Neural cell (in vitro differentiated cells): ENCODE measurements around the gene CAPN15. TPM values are rescaled to one million over a fixed set of nuclear protein-coding genes. Genes with fewer than 3 reads are reported as not detected.

Source experiments
- H2AFZ ChIP-seq: fragments of 200-600, 300-800 bp; sonication (generic), shearing (Covaris generic); 2 replicates; pipeline ENCODE4 v1.6.0; 2014; ENCODE audit warnings: low read depth, mild to moderate bottlenecking, antibody characterized with exemption, low read length, moderate library complexity
- H3F3A ChIP-seq: fragments of 200-600 bp; shearing (Covaris generic); 2 replicates; pipeline ENCODE4 v1.6.1; 2016; ENCODE audit warnings: mild to moderate bottlenecking, moderate library complexity, mixed read lengths, antibody characterized with exemption, low read length; ENCODE audit not compliant: insufficient read depth, poor library complexity, severe bottlenecking
- H3K27ac ChIP-seq: fragments of 200-600, 300-800 bp; sonication (generic), shearing (Covaris generic); 2 replicates; pipeline ENCODE4 v1.5.1; 2014; ENCODE audit warnings: mild to moderate bottlenecking, low read length, moderate library complexity
- H3K27me3 ChIP-seq: fragments of 300-800, 200-600 bp; sonication (generic), shearing (Covaris generic); 2 replicates; pipeline ENCODE4 v1.6.0; 2014; ENCODE audit warnings: mild to moderate bottlenecking, low read depth, low read length, moderate library complexity; ENCODE audit not compliant: insufficient read depth
- H3K36me3 ChIP-seq: fragments of 300-800, 200-600 bp; sonication (generic), shearing (Covaris generic); 2 replicates; pipeline ENCODE4 v1.5.1; 2014; ENCODE audit warnings: mild to moderate bottlenecking, antibody characterized with exemption, low read length, moderate library complexity; ENCODE audit not compliant: insufficient read depth
- H3K4me2 ChIP-seq: fragments of 300-800, 200-600 bp; sonication (generic), shearing (Covaris generic); 2 replicates; pipeline ENCODE4 v1.6.0; 2014; ENCODE audit warnings: mild to moderate bottlenecking, low read length
- H3K4me3 ChIP-seq: fragments of 300-800, 200-600 bp; sonication (generic), shearing (Covaris generic); 2 replicates; pipeline ENCODE4 v1.5.1; 2014; ENCODE audit warnings: mild to moderate bottlenecking, low read length, moderate library complexity
- H3K79me2 ChIP-seq: fragments of 200-600 bp; shearing (Covaris generic); replicated peaks from 2 replicates; pipeline ENCODE4 v1.6.0; 2014; ENCODE audit warnings: mild to moderate bottlenecking, low read length, moderate library complexity; ENCODE audit not compliant: insufficient read depth
- H3K9ac ChIP-seq: fragments of 300-800, 200-600 bp; sonication (generic), shearing (Covaris generic); 2 replicates; pipeline ENCODE4 v1.6.1; 2016; ENCODE audit warnings: mild to moderate bottlenecking, low read length, mixed read lengths
- H3K9me2 ChIP-seq: fragments of 200-600 bp; shearing (Covaris generic); 2 replicates; pipeline ENCODE4 v1.6.1; 2016; ENCODE audit warnings: mild to moderate bottlenecking, low read length, mixed read lengths; ENCODE audit not compliant: insufficient read depth
- H3K9me3 ChIP-seq: fragments of 200-600, 300-800 bp; sonication (generic), shearing (Covaris generic); 2 replicates; pipeline ENCODE4 v1.6.1; 2016; ENCODE audit warnings: mild to moderate bottlenecking, mixed run types, low read length, moderate library complexity, mixed read lengths
- H4K20me1 ChIP-seq: fragments of 200-600 bp; shearing (Covaris generic); 2 replicates; pipeline ENCODE4 v1.6.1; 2016; ENCODE audit warnings: mild to moderate bottlenecking, mixed run types; ENCODE audit not compliant: insufficient read depth
- EP300 ChIP-seq: fragments of 450-650 bp; conservative IDR thresholded peaks from 2 replicates; pipeline ENCODE4 v1.6.1; 2014; ENCODE audit warnings: antibody characterized with exemption, mild to moderate bottlenecking, moderate library complexity; ENCODE audit not compliant: poor library complexity, severe bottlenecking
- EZH2 ChIP-seq: fragments of 200-600, 300-800 bp; shearing (Covaris generic), sonication (generic); IDR thresholded peaks from 2 replicates; pipeline ENCODE4 v1.6.1; 2014; ENCODE audit warnings: antibody characterized with exemption, low read length, borderline replicate concordance, mild to moderate bottlenecking; ENCODE audit not compliant: insufficient read depth, poor library complexity, severe bottlenecking
- MXI1 ChIP-seq: fragments of 450-650 bp; conservative IDR thresholded peaks from 2 replicates; pipeline ENCODE4 v1.6.1; 2014; ENCODE audit warnings: antibody characterized with exemption, mild to moderate bottlenecking; ENCODE audit not compliant: poor library complexity, severe bottlenecking
- POLR2AphosphoS5 ChIP-seq: IDR thresholded peaks from 2 replicates; pipeline ENCODE4 v1.6.1; 2012
- RAD21 ChIP-seq: fragments of 450-650 bp; conservative IDR thresholded peaks from 2 replicates; pipeline ENCODE4 v1.6.1; 2014; ENCODE audit warnings: antibody characterized with exemption, mild to moderate bottlenecking, moderate library complexity
- REST ChIP-seq: IDR thresholded peaks from 2 replicates; pipeline ENCODE4 v1.6.1; 2012; ENCODE audit warnings: borderline replicate concordance
- SMC3 ChIP-seq: fragments of 450-650 bp; conservative IDR thresholded peaks from 2 replicates; pipeline ENCODE4 v1.6.1; 2014; ENCODE audit warnings: antibody characterized with exemption, mild to moderate bottlenecking, moderate library complexity; ENCODE audit not compliant: poor library complexity
- TAF1 ChIP-seq: IDR thresholded peaks from 2 replicates; pipeline ENCODE4 v1.6.1; 2012; ENCODE audit warnings: low read depth
- polyA plus RNA-seq: library from polyadenylated mRNA; depleted of rRNA; stranded (reverse); fragments of >200 nt; gene quantifications from 2 replicates; pipeline ENCODE4 v1.2.3, GENCODE V29; 2014
- TF ChIP-seq, protein P1 (sequence below): fragments of 450-650 bp; IDR thresholded peaks from 2 replicates; pipeline ENCODE4 v1.5.1; 2014; ENCODE audit warnings: antibody characterized with exemption, mild to moderate bottlenecking, moderate library complexity; ENCODE audit not compliant: poor library complexity, severe bottlenecking

The CAPN15 gene
- polyA plus RNA-seq, 1 donor from 2014 or later = 11.5 TPM

GRCh38 chr16:544517-544916, 17.0 kb downstream of the CAPN15 start:
- Histone ChIP-seq H3K36me3 (no peaks in the 10 kb centered on the region), H3K27ac (no peak overlapping the region), H2AFZ (no peak overlapping the region), H4K20me1 (no peaks in the 10 kb centered on the region), H3K4me2 (no peak overlapping the region), H3K9ac (no peak overlapping the region), H3K4me3 (no peak overlapping the region), H3K9me2 (no peaks in the 10 kb centered on the region), H3K27me3 (no peaks in the 10 kb centered on the region), H3F3A (no peaks in the 10 kb centered on the region), H3K9me3 (no peaks in the 10 kb centered on the region), H3K79me2 (no peaks in the 10 kb centered on the region)
- TF ChIP-seq EP300 (no peak), RAD21 (no peak), SMC3 (no peak), TAF1 (no peak), POLR2AphosphoS5 (no peak), EZH2 (no peak), REST (no peak), MXI1 (no peak)
- TF ChIP-seq, protein P1, sequence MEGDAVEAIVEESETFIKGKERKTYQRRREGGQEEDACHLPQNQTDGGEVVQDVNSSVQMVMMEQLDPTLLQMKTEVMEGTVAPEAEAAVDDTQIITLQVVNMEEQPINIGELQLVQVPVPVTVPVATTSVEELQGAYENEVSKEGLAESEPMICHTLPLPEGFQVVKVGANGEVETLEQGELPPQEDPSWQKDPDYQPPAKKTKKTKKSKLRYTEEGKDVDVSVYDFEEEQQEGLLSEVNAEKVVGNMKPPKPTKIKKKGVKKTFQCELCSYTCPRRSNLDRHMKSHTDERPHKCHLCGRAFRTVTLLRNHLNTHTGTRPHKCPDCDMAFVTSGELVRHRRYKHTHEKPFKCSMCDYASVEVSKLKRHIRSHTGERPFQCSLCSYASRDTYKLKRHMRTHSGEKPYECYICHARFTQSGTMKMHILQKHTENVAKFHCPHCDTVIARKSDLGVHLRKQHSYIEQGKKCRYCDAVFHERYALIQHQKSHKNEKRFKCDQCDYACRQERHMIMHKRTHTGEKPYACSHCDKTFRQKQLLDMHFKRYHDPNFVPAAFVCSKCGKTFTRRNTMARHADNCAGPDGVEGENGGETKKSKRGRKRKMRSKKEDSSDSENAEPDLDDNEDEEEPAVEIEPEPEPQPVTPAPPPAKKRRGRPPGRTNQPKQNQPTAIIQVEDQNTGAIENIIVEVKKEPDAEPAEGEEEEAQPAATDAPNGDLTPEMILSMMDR = no peak

DNA sequence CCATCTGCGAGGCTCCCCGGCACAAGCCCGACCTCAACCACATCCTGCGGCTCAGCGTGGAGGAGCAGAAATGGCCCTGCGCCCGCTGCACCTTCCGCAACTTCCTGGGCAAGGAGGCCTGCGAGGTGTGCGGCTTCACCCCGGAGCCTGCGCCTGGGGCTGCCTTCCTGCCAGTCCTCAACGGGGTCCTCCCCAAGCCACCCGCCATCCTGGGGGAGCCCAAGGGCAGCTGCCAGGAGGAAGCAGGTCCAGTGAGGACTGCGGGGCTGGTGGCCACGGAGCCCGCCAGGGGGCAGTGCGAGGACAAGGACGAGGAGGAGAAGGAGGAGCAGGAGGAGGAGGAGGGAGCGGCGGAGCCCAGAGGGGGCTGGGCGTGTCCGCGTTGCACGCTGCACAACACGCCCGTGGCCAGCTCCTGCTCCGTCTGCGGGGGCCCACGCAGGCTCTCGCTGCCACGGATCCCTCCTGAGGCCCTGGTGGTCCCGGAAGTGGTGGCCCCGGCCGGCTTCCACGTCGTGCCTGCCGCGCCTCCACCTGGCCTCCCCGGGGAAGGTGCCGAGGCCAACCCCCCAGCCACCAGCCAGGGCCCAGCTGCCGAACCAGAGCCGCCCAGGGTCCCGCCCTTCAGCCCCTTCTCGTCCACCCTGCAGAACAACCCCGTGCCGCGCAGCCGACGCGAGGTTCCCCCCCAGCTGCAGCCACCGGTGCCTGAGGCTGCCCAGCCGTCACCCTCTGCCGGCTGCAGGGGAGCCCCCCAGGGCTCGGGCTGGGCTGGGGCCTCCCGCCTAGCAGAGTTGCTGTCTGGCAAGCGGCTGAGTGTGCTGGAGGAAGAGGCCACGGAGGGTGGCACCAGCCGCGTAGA, 19.6 kb downstream of the CAPN15 start:
- Histone ChIP-seq H3K9ac (no peak overlapping the region), H3F3A (no peaks in the 10 kb centered on the region), H3K4me3 (no peak overlapping the region), H4K20me1 (no peaks in the 10 kb centered on the region), H3K36me3 (no peaks in the 10 kb centered on the region), H3K9me3 (no peaks in the 10 kb centered on the region), H2AFZ (no peak overlapping the region), H3K79me2 (no peaks in the 10 kb centered on the region), H3K27me3 (no peaks in the 10 kb centered on the region), H3K9me2 (no peaks in the 10 kb centered on the region), H3K27ac (no peak overlapping the region), H3K4me2 (no peak overlapping the region)
- TF ChIP-seq POLR2AphosphoS5 = no peak
- TF ChIP-seq, protein P1 = no peak
- no peak for TF ChIP-seq REST
- no peak for TF ChIP-seq MXI1
- TF ChIP-seq RAD21 = no peak
- TF ChIP-seq EP300 = no peak
- TF ChIP-seq SMC3 = no peak
- no peak for TF ChIP-seq EZH2
- no peak for TF ChIP-seq TAF1
